A204.1 (cell line): ENCODE measurements around the gene ABCA1.
A peak's percentile ranks its signal among the peaks of the same experiment; 100 is the strongest.

Experiments
- FAIRE-seq: peaks from 2 replicates; lab custom pipeline; 2012; peaks lifted over from hg19 to GRCh38; lab: Jason Lieb, UNC

The ABCA1 gene

DNA sequence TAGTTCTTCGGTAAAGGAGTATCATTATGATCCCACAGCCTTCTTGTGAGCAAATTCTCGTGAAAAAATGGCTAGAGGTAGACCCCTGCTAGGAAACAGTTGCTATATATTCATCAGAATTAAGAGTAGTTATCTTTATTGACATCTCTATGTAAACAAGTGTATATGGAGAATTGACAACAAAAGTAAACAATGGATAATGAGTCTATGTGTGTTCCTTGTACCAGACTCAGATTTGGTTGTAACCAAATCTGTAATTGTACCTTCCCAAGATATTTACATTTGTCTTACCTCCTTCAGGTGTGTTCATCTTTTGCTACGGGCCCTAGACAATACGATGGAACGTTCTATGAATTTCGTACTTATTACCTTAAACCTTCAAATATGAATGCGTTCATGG is 161.9 kb downstream of the ABCA1 start:
- no peak for FAIRE-seq

DNA sequence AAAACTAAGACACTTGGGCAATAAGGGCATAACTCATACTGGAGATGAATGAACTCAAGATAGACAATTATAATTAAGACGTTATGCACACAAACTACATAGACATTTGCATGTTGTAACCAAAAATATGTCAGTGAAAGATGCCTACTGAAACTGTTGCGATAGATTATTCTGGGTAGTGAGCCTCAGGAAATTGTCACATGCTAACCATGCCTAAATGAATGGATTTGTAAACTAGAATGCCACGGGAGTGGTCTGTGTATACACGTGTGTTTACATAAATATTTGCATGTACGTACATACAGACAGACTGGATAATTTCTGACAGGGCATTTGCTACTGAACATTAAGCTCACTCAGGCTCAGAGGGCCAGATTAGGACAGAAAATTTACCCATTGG is 162.8 kb downstream of the ABCA1 start:
- FAIRE-seq = no peak

DNA sequence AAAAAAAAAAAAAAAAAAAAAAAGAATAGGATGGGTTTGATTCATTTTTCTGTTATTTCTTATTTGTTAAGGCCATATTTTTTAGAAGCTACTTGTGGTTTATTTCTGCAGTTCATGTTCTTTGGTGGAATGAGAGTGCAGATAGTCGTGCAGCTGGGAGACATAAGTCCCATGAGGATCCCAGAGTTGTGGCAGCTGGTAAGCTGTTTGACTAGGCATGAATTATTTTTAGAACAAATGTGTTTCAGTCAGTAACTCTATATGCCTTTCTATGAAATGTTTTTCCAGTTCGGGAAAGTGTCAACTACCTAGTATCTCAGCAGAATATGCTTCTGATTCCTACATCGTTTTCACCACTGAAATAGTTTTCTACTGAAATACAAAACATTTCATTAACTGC is 169.0 kb downstream of the ABCA1 start:
- FAIRE-seq = no peak

DNA sequence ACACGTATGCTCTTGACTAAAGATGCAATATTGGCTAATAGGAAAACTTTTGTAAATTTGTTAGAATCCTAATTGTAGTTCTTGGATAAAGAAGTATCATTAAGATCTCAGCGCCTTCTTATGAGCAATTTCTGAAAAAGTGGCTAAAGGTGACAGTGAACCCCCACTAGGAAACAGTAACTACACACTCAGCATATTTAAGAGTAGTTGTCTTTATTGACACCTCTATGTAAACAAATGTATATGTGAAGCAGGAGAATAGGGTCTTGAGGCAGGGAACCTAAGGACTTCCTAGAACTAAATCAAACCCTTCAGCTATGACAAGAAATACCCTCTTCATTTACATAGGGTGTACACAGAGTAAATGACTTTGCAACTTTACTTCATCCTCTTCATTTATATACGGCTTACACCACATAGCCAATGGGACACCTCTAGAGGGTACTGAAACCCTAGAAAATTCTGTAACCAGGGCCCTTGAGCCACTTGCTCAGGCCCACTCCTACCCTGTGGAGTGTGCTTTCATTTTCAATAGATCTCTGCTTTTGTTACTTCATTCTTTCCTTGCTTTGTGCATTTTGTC is 177.7 kb downstream of the ABCA1 start:
- FAIRE-seq = no peak

DNA sequence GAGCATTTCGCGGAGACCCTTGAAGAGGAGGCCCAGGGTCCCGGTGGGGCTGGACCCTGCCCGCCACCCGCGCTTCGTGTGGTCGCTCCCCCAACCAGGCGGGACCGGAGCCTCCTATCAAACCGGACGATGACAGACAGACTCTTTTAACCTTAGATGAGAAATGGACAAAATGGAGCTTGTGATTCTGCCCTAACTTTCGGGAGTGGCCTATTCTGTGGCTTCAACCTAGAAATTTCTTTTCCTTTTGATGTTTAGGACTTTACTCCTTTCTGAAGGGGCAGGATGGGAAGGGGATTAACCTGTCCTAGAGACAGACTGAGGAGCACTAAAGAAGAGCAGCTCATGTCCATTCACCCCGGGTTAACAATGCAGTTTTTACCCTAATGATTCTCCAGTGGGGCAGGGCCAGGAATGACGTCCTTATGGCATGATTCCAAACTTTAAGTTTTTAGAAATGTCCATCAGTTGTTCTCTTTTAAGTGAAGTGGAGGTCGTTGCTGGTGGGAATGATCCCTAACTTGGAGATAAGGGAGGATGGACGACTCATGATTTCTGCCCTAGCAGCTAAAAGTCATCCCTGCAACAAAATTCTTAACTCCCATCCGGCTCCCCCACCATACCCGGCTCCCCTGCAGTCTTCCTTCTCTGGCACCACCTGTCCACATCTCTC is 179.5 kb downstream of the ABCA1 start:
- FAIRE-seq = no peak

DNA sequence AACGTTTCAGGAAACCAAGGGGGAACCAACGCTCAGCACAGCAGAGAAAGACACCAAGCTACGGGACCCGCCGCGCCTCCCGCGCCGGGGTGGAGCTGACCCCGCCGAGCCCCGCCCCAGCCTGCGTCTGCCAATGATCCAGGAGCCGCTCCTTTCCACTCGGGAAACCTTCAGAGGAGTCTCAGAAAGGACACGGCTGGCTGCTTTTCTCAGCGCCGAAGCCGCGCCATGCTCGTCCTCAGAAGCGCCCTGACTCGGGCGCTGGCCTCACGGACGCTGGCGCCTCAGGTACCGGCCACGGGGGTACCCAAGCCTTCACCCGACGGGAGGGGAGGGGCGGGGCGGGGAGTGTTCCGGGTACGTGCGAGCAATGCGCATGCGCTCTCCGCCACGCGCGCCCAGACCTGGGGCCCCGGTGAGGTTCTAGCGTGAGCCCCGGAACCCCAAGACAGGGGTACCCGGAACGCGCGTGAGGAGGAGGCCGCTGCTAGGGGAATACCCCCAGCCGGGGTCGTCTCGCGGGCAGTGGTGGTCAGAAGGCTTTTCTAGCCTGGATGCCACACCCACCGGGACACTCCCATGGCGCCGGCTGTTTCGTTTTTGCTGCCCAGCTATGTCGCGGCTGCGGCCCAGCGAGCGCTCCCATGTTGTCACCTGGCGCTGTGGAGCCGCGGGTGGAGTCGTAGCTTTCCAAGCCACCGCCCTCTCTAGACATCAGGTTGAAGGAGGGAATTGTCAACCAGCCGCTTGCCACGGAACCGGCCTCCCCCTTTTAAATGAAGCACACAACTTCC is 180.2 kb downstream of the ABCA1 start, which contains the start of gene NIPSNAP3A:
Gene NIPSNAP3A, plus strand, starts transcription at position 119 of the 794 bp plus-strand sequence. Its CDS starts 110 bp downstream, at position 229.
- FAIRE-seq = no peak

DNA sequence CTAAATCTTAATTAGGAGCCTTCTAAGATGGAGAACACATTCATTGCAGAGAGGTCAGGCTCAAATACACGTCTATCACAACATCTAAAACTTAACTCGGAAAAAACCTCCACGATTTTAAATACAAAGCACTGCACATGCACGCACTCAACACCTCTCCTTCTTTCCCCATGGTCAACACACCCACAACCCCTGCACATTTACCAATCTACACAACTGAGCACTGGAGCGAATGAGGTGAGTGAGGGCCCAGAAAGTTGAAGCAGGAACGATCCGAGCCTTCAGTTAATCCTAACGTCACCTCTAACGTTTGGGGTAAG is 180.8 kb downstream of the ABCA1 start:
- no peak for FAIRE-seq

DNA sequence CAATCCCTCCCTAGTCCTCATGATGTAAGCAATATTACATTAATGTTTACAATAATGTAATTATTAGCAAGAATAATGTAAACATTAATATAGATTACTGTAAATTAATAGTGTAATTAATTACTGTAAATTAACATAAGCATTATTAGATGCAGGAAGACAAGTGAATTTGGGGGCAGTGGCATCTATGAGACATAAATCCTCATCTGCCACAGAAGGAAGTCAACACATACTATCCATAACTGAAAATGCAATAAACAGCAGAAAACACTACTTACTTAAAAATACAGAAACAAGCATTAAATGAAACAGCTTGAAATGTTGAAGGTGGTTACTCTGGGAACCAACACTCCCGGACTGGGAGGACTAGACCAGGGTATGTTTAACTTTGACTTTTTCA is 181.2 kb downstream of the ABCA1 start:
- no peak for FAIRE-seq

DNA sequence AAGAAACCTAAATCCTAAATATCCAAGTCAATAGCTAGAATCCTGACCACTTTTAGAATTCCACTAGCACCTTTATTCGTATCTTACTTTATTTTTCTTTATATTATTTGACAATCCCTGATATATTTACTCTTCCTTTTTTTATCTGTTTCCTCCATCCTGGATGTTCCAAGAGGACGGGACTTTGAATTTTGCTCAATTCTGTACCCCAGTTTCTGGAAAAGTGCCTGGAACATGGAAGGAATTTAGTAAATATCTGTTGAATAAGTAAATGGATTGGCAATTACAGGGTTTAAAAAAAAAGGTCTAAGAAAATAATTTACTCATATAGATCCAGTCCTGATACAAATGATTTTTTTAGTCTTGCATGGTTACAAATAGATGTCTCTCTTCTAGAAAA is 181.7 kb downstream of the ABCA1 start:
- FAIRE-seq = no peak

DNA sequence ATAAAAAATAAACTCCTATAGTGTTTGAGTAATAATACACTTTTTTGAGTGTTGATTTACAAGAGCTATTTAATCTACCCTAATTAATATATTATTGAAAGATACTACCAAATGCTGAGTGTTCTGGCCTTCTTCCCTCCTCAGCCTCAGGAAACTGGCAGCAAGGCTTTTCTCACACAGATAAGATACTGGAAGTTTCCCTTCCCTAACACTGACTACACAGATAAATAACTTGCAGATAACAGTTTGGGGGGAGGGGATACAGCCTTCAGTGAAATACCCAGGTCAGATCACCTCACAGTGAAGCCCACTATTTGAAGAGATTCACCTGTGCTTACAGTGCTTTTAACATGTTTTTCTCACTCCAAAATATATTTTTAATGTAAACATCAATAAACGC is 182.1 kb downstream of the ABCA1 start:
- no peak for FAIRE-seq

DNA sequence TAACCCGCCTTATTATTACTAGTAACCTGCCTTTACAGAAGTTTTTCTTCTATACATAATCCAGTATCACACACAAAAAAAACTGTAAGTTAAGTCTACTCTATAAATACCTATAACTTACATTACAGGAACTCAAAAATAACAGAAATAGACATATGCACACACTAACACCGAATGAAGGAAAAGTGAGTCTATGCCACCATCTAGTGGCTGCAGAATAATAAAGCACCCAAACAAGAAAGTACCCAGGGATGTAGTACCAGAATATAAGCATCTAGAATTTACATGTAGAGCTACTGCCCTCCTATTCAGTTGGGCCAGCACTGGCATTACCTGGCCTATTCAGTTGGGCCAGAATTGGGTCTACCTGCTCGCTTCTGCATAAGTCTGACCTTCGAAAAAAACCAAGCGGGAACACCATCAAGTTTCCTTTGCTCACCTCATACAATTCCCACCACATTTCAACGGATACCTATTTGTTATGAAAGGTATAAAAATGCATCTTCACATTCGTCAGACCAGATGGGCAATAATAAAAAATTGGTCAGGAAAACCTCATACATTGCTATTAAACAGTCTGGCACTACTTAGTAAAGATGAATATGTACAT is 184.5 kb downstream of the ABCA1 start:
- FAIRE-seq = peak; percentile 98

DNA sequence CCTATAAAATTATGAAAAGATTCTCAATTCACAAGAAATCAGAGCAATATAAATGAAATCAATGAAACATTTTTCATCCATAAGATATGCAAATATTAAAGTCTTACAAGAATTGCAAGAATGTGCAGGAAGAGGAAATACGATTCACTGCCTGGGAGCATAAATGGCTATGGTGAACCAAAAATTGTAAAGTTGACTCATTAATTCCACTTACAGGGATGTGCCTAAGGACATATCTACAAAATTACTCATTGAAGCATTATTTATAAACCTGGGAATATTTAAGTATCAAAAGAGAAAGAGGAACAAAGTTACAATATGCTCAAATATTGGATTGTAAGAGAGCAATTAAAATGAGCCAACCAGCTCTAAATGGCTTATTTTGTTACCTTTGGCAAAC is 187.3 kb downstream of the ABCA1 start:
- FAIRE-seq = no peak

DNA sequence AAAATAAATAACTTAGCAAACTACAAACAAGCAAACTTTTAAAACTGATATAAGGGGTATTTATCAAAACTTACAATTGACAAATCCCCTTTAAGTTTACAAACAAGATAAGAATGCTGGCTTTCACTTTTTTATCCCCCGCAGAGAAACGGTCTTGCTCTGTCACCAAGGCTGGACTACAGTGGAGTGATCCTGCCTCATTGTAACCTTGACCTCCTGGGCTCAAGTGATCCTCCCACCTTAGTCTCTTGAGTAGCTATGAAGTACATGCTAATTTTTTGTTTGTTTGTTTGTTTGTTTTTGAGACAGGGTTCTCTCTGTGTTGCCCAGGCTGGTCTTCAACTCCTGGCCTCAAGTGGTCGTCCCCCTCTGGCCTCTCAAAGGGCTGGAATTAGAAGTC is 189.5 kb downstream of the ABCA1 start:
- FAIRE-seq = no peak
